BJ (cell line): ENCODE results near the gene CARS2. TPM values are rescaled to one million over a fixed set of nuclear protein-coding genes. Genes with fewer than 3 reads are reported as not detected.
"Not testable (repeated sequence)": the region's sequence is repeated elsewhere in the genome, so short reads cannot be mapped to it uniquely, and the experiment has no call there.

Source experiments
- CTCF ChIA-PET: fragments of 350-600 bp; formaldehyde crosslinking; extraction: SDS; loops from one replicate; lab custom pipeline; 2021; ENCODE audit warnings: antibody characterized with exemption, inconsistent platforms; lab: Yijun Ruan, JAX
- POLR2A ChIA-PET: fragments of 300-600 bp; sonication (Branson Sonifier 250); formaldehyde crosslinking; extraction: SDS; loops from one replicate; lab custom pipeline; 2021; ENCODE audit warnings: antibody characterized with exemption; lab: Charles Lee
- DNase-seq: peaks from one replicate; pipeline ENCODE4 v3.0.0-alpha.2; 2011; ENCODE audit warnings: low read depth
- H3K27me3 ChIP-seq: 2 replicates; pipeline ENCODE4 v1.6.0; 2011; ENCODE audit warnings: low read length; ENCODE audit not compliant: control insufficient read depth, insufficient read depth
- H3K36me3 ChIP-seq: 2 replicates; pipeline ENCODE4 v1.5.1; 2011; ENCODE audit warnings: low read length; ENCODE audit not compliant: control insufficient read depth, insufficient read depth
- H3K4me3 ChIP-seq: 2 replicates; pipeline ENCODE4 v1.5.1; 2011; ENCODE audit warnings: low read depth, mild to moderate bottlenecking, control low read depth, low read length
- CTCF ChIP-seq: IDR thresholded peaks from 2 replicates; pipeline ENCODE4 v1.5.1; 2011; ENCODE audit warnings: low read depth, mild to moderate bottlenecking, control low read depth, inconsistent platforms, low read length, moderate library complexity; ENCODE audit not compliant: insufficient read depth
- polyA plus RNA-seq: library from polyadenylated mRNA; depleted of rRNA; stranded (reverse); fragments of >200 nt; gene quantifications from 2 replicates; pipeline ENCODE4 v1.2.3, GENCODE V29; 2011

The CARS2 gene
- polyA plus RNA-seq, 1 experiment = 76.8 TPM

DNA sequence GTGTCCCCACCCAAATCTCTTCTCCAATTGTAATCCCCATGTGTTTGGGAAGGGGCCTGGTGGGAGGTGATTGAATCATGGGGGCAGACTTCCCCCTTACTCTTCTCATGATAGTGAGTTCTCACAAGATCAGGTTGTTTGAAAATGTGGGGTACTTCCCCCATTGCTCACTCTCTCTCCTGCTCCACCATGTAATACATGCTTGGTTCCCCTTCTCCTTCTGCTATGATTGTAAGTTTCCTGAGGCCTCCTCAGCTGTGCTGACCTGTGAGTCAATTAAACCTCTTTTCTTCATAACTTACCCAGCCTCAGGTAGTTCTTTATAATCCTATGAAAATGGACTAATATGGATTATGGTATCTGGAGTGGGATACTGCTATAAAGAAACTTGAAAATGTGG, 31.6 kb upstream of the CARS2 start:
- POLR2A ChIA-PET = no interaction called here
- Histone ChIP-seq H3K36me3 (no peaks in the 10 kb centered on the region), H3K27me3 (peaks cover 2% of the 10 kb centered on the region; the same call in 1 of the 2 replicates), H3K4me3 (no peak overlapping the region)
- DNase-seq = no peak
- no peak for TF ChIP-seq CTCF
- CTCF ChIA-PET = no interaction called here

DNA sequence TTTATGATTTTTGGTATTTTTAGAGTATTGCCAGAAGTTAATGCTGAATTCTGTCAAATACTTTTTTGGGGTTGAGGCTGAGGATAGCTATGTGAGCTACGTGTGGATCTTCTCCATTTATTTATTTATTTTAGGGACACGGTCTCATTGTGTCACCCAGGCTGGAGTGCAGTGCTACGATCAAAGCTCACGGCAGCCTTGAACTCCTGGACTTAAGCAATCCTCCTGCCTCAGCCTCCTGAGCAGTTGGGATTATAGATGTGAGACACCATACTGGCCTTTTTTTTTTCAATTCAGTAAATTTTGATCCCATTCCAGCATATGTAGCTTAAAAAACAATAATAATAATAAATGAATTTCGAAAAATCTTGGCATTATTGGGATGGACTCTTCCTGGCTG, 28.6 kb upstream of the CARS2 start:
- ChIA-PET CTCF (interaction anchor here (1.9 kb wide), 1 partner anchor 17 kb away, joined by 8 read pairs; no protein-coding TSS in a partner anchor), POLR2A (no interaction called here)
- no peak for DNase-seq
- no peak for TF ChIP-seq CTCF
- H3K4me3 ChIP-seq = no peak overlapping the region
- H3K36me3 ChIP-seq = no peaks in the 10 kb centered on the region
- H3K27me3 ChIP-seq = peaks cover 2% of the 10 kb centered on the region; the same call in 1 of the 2 replicates

DNA sequence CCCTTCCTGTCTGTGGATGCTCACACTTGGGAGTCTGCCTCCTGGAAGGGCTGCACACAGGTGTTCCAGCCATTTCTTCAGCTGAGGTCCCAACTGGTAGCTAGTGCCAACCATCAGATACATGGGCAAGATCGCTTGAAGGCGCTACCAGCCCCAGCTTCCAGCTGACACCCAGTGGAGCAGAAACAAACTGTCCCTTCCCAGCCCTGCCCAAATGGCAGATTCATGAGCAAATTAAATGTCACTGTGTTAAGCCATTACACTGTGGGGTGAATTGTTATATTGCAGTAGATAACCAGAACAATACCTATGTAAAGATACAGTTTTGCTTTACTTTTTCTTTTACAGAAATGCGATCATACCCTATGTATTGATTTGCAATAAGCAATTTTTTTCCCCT, 25.2 kb upstream of the CARS2 start:
- H3K27me3 ChIP-seq = no peaks in the 10 kb centered on the region
- TF ChIP-seq CTCF = no peak
- POLR2A ChIA-PET = no interaction called here
- H3K4me3 ChIP-seq = no peak overlapping the region
- H3K36me3 ChIP-seq = no peaks in the 10 kb centered on the region
- CTCF ChIA-PET = no interaction called here
- no peak for DNase-seq

- no peaks in the 10 kb centered on the region for H3K27me3 ChIP-seq
- TF ChIP-seq CTCF = no peak
- no peaks in the 10 kb centered on the region for H3K36me3 ChIP-seq
- CTCF ChIA-PET = no interaction called here
- POLR2A ChIA-PET = no interaction called here
- DNase-seq = no peak
- no peak overlapping the region for H3K4me3 ChIP-seq
These were observed 20.8 kb upstream of the CARS2 start for GRCh38 chr13:110726726-110727125.

GRCh38 chr13:110726153-110726552, 20.2 kb upstream of the CARS2 start:
- H3K36me3 ChIP-seq, H3K27me3 ChIP-seq, H3K4me3 ChIP-seq, CTCF ChIA-PET, POLR2A ChIA-PET, DNase-seq: not testable (repeated sequence)

GRCh38 chr13:110723598-110723997, 17.7 kb upstream of the CARS2 start:
- Histone ChIP-seq H3K27me3 (no peaks in the 10 kb centered on the region), H3K4me3 (no peak overlapping the region), H3K36me3 (peaks cover 2% of the 10 kb centered on the region; the same call in 1 of the 2 replicates)
- ChIA-PET CTCF (no interaction called here), POLR2A (no interaction called here)
- TF ChIP-seq CTCF = no peak
- no peak for DNase-seq
